IPS DF 19.7 (cell line): ENCODE data around the gene TOP3A.
A peak's percentile ranks its signal among the peaks of the same experiment; 100 is the strongest.

Experiments
- DNase-seq: peaks from one replicate; pipeline ENCODE4 v3.0.0-alpha.2; 2013; ENCODE audit warnings: low read depth, low spot score

Gene TOP3A

GRCh38 chr17:18277076-18277475, 37.7 kb downstream of the TOP3A start:
- no peak for DNase-seq

GRCh38 chr17:18270046-18270931, 44.5 kb downstream of the TOP3A start:
- no peak for DNase-seq

- DNase-seq = no peak
Observed at GRCh38 chr17:18267927-18268711, 46.7 kb downstream of the TOP3A start.

GRCh38 chr17:18267366-18267765, 47.4 kb downstream of the TOP3A start:
- DNase-seq = no peak

GRCh38 chr17:18263885-18264682, 50.7 kb downstream of the TOP3A start:
- DNase-seq = no peak

GRCh38 chr17:18262641-18263040, 52.2 kb downstream of the TOP3A start:
- no peak for DNase-seq

- DNase-seq = no peak
Observed at GRCh38 chr17:18262111-18262510, 52.7 kb downstream of the TOP3A start.

- DNase-seq = no peak
Observed at GRCh38 chr17:18261659-18262058, 53.1 kb downstream of the TOP3A start.

GRCh38 chr17:18261146-18261515, 53.7 kb downstream of the TOP3A start:
- DNase-seq = no peak

GRCh38 chr17:18260332-18261145, 54.3 kb downstream of the TOP3A start, which contains the start of gene MIEF2:
Gene MIEF2 (plus strand): TSS chr17:18260662. CDS start chr17:18262721, 2,059 bp downstream.
- peak; percentile 90 for DNase-seq

GRCh38 chr17:18259621-18260331, 55.0 kb downstream of the TOP3A start:
- DNase-seq = no peak

- DNase-seq = no peak
Observed at GRCh38 chr17:18258356-18259038, 56.3 kb downstream of the TOP3A start, which contains the start of gene FLII. Gene FLII (minus strand): TSS chr17:18258738. CDS start chr17:18258690, 48 bp downstream.

- no peak for DNase-seq
Observed at GRCh38 chr17:18257982-18258355, 56.8 kb downstream of the TOP3A start.

GRCh38 chr17:18257268-18257981, 57.4 kb downstream of the TOP3A start:
- DNase-seq = no peak

GRCh38 chr17:18256776-18257175, 58.0 kb downstream of the TOP3A start:
- DNase-seq = no peak

- DNase-seq = no peak
Observed at GRCh38 chr17:18256351-18256750, 58.4 kb downstream of the TOP3A start.

- no peak for DNase-seq
Observed at GRCh38 chr17:18254888-18255649, 59.7 kb downstream of the TOP3A start.
